Hematopoietic multipotent progenitor cell (in vitro differentiated cells): ENCODE data around the gene KRTAP10-9. TPM values are rescaled to one million over a fixed set of nuclear protein-coding genes. Genes with fewer than 3 reads are reported as not detected.
"Not testable (repeated sequence)": the region's sequence is repeated elsewhere in the genome, so short reads cannot be mapped to it uniquely, and the experiment has no call there.

Experiments used
- DNase-seq, 3 donors: peaks; one replicate each; pipeline ENCODE4 v3.0.0-alpha.2; 2011 to 2015; ENCODE audit warnings: low read depth in 2 of 3, low spot score in 2 of 3
- total RNA-seq: library from RNA; depleted of rRNA; stranded (reverse); fragments of >200 nt; gene quantifications from one replicate; pipeline ENCODE4 v1.2.3, GENCODE V29; 2012

The KRTAP10-9 gene
- total RNA-seq, 1 donor, result not detected

DNA sequence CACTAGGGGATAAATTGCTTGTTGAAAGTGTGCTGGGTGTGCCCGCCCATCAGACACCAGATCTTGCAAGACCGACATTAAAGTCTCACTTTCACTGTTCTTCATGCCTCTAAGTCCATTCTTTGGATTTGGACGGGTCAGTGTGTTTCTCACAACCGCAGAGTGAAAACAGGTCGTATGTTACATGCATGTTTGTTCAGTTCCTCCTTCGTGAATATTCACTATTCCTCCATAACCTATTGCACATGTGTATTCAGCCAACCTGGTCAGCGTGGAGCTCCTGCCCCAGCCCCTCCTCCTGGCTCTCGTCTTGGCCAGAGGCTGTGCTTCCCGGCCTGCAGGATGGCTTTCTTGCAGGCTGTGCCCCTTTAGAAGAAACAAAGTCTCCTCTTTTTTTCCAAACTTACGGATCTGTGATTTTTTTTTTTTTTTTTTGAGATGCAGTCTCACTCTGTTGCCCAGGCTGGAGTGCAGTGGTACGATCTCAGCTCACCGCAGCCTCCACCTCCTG is 32.4 kb upstream of the KRTAP10-9 start:
- no peak for DNase-seq

DNA sequence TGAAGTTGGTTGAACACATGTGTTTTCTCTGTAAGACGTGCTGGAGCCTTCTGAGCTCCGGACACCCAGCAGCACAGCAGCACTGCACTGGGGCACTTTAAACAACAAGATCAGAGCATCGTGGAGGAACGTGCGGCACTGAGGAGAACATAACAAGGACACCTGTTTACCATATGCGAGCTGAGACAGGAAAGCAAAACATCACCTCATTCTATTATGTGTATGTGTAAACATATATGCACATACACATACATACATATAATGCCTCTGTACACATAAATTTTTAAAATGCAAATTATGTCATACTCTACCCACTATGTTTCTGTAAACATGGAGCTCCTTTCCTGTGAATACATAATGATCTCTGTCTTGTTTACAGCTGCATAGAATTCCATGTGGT is 31.4 kb upstream of the KRTAP10-9 start:
- no peak for DNase-seq

DNA sequence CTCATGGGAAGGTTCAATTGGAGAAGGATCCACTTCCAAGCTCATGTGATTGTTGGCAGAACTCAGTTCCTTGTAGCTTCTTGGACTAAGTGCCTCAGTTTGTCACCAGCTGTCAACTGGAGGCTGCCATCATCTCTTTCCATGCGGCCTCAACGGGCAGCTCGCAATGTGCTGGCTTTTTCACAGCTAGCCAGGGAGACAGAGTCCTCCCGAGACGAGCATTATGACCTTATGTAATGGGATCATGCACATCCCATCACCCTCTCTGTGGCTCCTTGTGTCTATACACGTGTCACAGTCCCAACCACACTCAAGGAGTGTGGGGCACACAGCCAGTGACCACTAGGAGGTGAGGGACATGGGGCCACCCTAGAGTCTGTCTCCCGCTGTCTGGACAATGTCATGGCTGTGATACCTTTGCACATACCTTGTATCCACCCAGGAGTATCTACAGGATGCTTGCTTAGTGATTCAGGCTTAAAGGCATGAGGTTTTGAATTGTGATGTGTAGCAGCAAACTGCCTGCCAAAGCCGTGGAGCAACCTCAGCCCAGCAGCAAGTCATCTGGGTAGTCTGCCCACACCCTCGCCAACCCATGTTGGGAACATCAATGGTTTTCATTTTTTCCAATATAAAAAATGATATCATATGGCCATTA is 30.7 kb upstream of the KRTAP10-9 start:
- no peak for DNase-seq

DNA sequence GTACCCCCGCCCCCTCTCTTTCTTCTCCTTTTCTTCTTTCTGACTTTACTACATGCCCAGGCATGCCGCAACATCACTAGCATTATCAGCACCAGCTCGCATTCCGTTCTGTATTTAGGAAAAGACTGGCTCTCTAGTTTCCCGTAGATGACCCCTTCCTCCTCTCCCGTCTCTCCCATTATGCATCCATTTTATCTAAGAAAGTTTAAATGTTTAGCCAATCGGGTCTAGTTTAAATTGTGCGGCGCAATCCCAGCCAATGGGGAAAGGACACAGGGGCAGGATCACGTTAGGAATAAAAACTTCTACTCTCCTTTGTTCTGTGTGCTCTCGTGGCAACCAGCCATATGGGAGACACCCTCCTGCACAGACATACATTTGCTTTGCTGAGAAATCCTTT is 28.8 kb upstream of the KRTAP10-9 start:
- no peak for DNase-seq

DNA sequence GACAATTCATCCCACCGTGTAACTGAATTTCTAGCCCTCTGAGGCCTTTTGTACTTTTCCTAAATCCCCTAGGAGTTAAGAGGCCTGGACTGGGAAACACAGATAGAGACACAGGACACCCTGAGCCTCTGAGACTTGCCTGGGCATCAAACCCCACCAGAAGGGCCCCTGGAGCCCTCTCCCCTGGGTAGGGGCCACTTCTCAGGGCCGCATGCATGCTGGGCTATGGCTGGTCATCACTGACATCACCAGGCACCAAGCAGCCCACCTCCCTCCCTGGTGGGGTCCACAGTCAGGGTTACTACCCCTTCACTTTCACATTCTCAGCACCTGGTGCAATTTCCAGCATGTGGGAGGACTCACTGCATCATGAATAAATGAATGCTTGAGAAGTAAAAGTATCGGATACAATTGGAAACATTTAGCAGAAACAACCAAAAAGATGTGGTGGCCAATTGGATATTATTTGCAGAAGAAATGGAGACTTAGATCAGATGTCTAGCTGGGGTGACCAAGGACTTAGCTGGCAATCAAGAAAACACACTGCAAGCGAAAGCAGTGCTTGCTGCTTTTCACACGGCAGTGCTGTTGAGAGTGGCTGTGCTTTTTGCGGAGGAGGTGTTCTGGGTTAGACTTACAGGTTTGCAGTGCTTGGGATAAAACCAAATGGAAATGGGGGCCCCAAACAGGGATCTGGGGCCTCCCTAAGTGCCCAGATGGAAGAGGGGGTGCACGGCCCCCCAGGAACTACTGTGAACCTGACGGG is 27.4 kb upstream of the KRTAP10-9 start:
- DNase-seq, result no peak

DNA sequence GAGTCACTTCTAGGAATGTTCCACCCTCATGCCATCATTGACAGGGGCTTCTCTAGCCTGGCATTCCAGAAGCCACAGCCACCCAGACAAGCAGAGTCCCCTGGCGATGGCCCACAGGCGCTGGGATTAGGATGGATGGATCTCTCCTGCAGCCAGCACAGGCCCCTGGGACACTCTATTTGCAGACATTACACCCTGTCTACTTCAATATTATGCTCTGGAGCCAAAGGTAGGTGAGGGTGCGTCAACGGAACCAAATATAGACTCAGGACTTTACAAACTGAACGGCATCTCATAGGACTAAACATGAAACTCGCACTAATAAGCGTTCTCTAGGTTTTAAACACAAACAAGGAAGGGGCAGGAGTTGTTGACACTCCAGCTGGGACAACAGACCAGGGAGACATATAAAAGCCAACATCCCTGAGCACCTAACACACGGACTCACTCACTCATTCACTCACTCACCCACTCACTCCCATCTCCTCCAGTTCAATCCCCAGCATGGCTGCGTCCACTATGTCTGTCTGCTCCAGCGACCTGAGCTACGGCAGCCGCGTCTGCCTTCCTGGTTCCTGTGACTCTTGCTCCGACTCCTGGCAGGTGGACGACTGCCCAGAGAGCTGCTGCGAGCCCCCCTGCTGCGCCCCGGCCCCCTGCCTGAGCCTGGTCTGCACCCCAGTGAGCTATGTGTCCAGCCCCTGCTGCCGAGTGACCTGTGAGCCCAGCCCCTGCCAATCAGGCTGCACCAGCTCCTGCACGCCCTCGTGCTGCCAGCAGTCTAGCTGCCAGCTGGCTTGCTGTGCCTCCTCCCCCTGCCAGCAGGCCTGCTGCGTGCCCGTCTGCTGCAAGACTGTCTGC is 26.5 kb upstream of the KRTAP10-9 start, which contains the start of gene KRTAP10-7:
Gene KRTAP10-7 (plus strand): TSS at position 480 of the 861 bp plus-strand sequence. CDS start 25 bp downstream, at position 505.
- DNase-seq, result not testable (repeated sequence)

DNA sequence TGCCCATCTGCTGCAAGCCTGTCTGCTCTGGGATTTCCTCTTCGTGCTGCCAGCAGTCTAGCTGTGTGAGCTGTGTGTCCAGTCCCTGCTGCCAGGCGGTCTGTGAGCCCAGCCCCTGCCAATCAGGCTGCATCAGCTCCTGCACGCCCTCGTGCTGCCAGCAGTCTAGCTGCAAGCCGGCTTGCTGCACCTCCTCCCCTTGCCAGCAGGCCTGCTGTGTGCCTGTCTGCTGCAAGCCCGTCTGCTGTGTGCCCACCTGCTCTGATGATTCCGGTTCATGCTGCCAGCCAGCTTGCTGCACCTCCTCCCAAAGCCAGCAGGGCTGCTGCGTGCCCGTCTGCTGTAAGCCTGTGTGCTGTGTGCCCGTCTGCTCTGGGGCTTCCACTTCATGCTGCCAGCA is 25.8 kb upstream of the KRTAP10-9 start:
- not testable (repeated sequence) for DNase-seq

DNA sequence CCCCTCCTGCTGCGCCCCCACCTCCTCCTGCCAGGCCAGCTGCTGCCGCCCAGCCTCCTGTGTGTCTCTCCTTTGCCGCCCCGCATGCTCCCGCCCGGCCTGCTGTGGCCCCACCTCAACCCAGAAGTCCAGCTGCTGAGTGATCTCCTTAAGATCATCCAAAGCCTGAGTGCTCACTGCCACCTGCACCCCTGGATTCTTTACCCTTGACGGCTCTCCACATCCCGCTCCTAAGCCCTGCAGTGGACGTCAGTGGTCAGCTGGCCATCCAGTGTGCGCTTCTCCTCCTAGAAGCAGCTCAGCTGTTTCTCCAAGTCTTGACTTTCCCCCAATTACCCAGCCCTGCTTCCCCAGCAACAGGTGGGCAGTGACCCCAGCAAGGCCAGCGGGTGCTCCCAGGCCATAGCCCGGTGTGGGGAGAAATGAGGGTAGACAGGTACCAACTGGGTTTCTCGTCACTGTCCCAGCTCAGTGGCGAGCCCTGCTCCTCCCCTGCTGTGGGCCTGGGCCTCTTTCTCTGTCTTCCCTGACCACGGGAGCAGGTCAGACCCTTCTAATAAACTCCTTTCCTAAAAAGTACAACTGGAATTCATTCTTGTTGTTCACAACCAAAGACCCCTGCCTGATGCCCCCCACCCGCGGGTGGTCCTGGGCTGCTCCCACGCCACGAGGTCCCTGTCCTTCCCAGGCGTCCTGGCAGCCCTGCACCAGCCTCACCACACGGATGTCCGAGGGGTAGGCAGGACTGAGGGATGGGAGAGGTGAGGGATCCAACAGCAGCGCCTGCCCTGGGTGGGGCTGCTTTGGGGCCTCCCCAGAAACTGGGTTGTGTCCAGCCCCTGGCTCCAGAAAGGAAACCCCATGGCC is 25.1 kb upstream of the KRTAP10-9 start:
- no peak for DNase-seq

DNA sequence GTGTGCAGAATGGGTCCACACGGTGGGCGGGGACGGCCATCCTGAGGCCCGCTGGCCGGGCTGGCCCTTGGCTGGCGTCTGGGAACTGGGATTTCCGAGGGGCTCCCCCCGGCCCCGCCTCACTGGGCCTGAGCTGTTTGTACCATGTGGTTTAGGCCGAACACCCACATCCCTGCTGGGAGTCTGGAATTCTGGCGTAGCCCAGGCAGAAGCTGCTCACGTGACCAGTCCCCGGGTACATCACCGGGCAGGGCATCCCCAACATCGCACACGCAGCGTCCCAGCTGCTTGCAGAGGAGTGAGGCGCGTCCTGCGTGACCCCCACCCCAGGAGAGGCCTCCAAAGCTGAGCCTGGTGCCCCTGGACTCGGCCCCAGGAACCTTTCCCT is 24.4 kb upstream of the KRTAP10-9 start:
- DNase-seq, result no peak

DNA sequence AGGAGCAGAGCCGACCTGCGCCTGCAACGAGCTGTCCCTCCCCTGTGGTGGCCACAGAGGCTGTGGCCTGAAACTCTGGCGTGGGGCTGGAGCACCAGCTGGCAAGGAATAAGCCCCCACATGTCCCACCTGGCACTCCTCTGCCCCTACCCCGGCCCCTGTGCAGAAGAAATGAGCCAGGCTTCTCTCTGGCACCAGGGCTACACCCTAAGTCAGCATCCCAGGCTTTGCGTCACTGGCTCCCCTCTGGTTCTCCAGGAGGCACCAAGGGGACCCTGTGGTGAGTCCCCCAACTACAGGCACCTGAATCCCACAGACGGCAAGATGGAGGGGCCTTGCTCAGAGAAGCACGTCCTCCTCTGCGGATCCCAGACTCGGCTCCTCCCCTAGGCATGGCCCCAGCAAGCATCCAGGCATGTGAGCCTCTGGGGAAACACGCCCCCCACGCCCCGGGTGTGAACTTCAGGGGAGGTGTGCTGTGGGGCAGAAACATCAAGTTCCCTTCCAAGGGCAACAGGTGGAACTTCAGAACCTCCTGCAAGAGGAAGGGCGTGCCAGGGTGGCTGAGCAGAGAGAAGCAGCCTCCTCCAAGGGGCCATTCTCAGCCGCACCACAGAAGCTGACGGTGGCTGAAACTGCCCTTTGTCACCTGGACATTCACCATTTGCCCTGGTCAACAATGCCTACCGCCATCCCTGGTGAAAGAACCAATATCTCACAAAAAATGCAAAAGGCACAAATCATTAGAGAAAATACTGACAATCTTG is 23.6 kb upstream of the KRTAP10-9 start:
- DNase-seq, result no peak

DNA sequence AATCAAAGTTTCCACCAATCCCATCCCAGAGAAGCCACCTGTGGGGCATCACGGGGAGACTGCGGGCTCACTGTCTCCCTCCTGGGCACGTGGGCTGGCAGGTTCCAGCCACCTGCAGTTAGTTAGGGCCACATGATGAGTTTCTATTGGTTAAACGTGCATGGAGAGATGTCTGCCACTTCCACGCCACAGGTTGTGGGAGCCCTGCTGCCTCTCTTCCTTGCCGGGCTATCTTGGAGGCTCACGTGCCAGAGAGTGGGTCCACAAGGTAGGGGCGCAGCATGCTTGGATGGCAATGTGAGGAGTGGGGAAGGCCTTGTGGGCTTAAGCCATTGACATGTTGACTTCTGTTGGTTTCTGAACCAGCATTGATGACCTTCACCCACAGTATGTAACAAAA is 23.0 kb upstream of the KRTAP10-9 start:
- DNase-seq, result no peak

DNA sequence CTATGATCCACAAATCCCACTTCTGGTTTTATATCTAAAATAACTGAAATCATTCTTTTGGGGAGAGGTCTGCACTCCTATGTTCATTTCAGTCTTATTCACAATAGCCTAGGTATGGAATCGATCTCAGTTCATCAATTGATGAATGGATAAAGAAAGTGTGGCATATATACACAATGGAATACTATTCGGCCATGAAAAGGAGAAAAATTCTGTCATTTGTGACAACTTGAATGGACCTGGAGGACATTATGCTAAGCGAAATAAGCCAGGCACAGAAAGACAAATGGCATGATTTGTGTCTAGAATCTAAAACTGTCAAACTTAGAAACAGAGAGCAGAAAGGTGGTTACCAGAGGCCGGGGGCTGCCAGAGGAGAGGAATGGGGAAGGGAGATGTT is 20.4 kb upstream of the KRTAP10-9 start:
- DNase-seq, result no peak

DNA sequence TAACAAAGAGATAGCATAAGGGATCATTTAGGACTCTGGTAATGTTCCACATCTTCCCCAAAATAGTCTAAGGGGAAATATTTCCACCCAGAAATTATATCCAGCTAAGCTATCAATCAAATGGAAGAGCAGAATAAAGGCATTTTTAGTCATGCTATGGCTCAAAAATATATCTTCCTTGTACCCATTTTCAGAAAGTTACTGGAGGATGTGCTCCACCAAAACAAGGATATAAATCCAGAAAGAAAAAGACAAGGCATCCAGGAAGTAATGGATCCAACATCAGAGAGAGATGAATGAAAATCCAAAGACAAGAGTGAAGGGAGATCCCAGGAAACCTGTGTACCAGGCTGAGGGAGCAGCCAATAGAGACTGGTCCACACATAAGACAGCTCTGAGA is 17.7 kb upstream of the KRTAP10-9 start:
- no peak for DNase-seq

DNA sequence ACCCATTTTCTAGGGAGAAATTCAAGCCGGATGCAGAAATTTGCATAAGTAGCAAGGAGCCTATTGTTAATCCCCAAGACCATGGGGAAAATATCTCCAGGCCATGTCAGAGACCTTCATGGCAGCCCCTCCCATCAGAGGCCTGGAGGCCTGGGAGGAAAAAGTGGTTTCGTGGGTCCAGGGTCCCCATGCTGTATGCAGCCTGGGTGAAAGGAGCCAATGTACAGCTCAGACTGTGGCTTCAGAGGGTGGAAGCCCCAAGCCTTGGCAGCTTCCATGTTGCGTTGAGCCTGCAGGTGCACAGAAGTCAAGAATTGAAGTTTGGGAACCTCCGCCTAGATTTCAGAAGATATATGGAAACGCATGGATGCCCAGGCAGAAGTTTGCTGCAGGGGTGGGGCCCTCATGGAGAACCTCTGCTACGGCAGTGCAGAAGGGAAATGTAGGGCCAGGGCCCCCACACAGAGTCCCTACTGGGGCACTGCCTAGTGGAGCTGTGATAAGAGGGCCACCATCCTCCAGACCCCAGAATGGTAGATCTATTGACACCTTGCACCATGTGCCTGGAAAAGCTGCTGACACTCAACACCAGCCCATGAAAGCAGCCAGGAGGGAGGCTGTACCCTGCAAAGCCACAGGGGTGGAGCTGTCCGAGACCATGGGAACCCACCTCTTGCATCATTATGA is 16.6 kb upstream of the KRTAP10-9 start:
- DNase-seq, result not testable (repeated sequence)

DNA sequence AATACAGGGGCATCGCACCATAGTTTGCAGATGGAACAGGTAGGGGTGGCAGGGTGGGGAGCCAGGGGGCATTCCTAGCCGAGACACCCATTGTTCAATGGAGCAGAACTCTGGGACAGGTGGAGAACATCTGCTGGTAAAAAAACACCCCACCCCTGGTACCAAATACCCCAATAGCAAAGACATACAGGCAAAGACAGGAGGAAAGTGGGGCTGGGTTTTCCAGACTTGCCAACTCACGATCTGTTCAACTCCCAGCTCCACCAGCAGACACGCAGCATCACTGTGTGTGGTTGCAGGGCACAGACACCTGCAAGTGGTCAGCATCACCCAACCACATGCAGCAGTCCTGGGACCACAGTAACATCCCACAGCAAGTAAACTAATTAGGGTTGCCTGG is 15.3 kb upstream of the KRTAP10-9 start:
- no peak for DNase-seq

DNA sequence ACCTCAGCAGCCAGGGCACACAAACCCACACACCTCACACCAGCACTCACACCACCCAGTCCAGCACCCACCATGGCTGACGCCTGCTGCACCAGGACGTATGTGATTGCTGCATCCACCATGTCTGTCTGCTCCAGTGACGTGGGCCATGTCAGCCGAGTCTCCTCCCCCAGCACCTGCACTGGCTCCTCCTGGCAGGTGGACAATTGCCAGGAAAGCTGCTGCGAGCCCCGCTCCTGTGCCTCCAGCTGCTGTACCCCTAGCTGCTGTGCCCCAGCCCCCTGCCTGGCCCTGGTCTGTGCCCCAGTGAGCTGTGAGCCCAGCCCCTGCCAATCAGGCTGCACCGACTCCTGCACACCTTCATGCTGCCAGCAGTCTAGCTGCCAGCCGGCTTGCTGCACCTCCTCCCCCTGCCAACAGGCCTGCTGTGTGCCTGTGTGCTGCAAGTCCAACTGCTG is 14.8 kb upstream of the KRTAP10-9 start, which contains the start of gene KRTAP10-8:
Gene KRTAP10-8 (plus strand): TSS at position 51 of the 458 bp plus-strand sequence. CDS start 22 bp downstream, at position 73.
- no peak for DNase-seq

DNA sequence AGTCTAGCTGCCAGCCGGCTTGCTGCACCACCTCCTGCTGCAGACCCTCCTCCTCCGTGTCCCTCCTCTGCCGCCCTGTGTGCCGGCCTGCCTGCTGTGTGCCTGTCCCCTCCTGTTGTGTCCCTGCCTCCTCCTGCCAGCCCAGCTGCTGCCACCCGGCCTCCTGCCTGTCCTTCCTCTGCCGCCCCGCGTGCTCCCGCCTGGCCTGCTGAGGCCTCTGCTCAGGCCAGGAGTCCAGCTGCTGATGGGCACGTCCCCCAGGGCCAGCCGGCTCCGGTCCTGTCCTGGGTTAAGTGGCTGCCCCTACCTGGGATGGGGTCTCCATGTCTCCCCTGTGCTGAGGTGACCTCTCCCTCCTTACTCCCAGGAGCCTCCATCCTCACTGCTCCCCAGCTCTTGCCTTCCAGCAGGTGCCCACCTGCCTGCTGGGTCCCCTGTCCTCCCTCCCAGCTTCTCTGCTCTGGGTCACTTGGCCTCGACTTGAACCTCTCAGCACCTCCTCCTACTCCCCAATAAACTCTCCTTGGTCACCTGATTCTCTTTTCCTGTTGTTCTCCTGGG is 14.1 kb upstream of the KRTAP10-9 start:
- DNase-seq, result no peak
